Suprapubic skin (tissue), 3 donors: ENCODE data around the gene RARRES1.

Experiments
- POLR2AphosphoS5 ChIP-seq, 3 donors: sonication (generic); formaldehyde crosslinking; IDR thresholded peaks; one replicate each; pipeline ENCODE4 v1.6.1; 2017; ENCODE audit warnings: antibody characterized with exemption in 3 of 3
- TF ChIP-seq, protein P1 (sequence below), 2 donors: fragments of 200-600 bp in 1 of 2; fragments of 450-650 bp in 1 of 2; sonication (generic) in 1 of 2; IDR thresholded peaks; one replicate each; pipeline ENCODE4 v1.5.1; 2016 to 2019; ENCODE audit warnings: antibody characterized with exemption in 2 of 2, mild to moderate bottlenecking in 1 of 2, moderate library complexity in 1 of 2

GRCh38 chr3:158748237-158748828 is 16.1 kb upstream of the RARRES1 start:
- TF ChIP-seq, protein P1, sequence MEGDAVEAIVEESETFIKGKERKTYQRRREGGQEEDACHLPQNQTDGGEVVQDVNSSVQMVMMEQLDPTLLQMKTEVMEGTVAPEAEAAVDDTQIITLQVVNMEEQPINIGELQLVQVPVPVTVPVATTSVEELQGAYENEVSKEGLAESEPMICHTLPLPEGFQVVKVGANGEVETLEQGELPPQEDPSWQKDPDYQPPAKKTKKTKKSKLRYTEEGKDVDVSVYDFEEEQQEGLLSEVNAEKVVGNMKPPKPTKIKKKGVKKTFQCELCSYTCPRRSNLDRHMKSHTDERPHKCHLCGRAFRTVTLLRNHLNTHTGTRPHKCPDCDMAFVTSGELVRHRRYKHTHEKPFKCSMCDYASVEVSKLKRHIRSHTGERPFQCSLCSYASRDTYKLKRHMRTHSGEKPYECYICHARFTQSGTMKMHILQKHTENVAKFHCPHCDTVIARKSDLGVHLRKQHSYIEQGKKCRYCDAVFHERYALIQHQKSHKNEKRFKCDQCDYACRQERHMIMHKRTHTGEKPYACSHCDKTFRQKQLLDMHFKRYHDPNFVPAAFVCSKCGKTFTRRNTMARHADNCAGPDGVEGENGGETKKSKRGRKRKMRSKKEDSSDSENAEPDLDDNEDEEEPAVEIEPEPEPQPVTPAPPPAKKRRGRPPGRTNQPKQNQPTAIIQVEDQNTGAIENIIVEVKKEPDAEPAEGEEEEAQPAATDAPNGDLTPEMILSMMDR (IDR thresholded peaks at IDR 0.05), result no peak
- TF ChIP-seq POLR2AphosphoS5 (IDR thresholded peaks at IDR 0.05), result no peak
